Kidney epithelial cell (primary cell): ENCODE data around the gene ITGB6. TPM values are rescaled to one million over a fixed set of nuclear protein-coding genes. Genes with fewer than 3 reads are reported as not detected.

Experiments
- DNase-seq: peaks from one replicate; pipeline ENCODE4 v3.0.0-alpha.2; 2010; ENCODE audit warnings: low read depth
- H3K27me3 ChIP-seq: 2 replicates; pipeline ENCODE4 v1.6.0; 2011; ENCODE audit warnings: low read length; ENCODE audit not compliant: control insufficient read depth, insufficient read depth
- H3K36me3 ChIP-seq: 2 replicates; pipeline ENCODE4 v1.5.1; 2011; ENCODE audit warnings: low read length; ENCODE audit not compliant: control insufficient read depth, insufficient read depth
- H3K4me3 ChIP-seq: 2 replicates; pipeline ENCODE4 v1.5.1; 2011; ENCODE audit warnings: low read depth, mild to moderate bottlenecking, control low read depth, low read length
- CTCF ChIP-seq: IDR thresholded peaks from 2 replicates; pipeline ENCODE4 v1.5.1; 2011; ENCODE audit warnings: mild to moderate bottlenecking, moderate library complexity, low read length, control low read depth, inconsistent platforms; ENCODE audit not compliant: insufficient read depth, poor library complexity, severe bottlenecking
- total RNA-seq: library from RNA; depleted of rRNA; stranded (reverse); fragments of >200 nt; gene quantifications from 2 replicates; pipeline ENCODE4 v1.2.3, GENCODE V29; 2015

The ITGB6 gene
- total RNA-seq, 1 donor from 2014 or later, result 68.5 TPM

GRCh38 chr2:160208655-160209515 lies 8.8 kb upstream of the ITGB6 start:
- no peak for TF ChIP-seq CTCF
- no peaks in the 10 kb centered on the region for H3K36me3 ChIP-seq
- H3K4me3 ChIP-seq, result no peak overlapping the region
- H3K27me3 ChIP-seq, result no peaks in the 10 kb centered on the region
- no peak for DNase-seq

- no peaks in the 10 kb centered on the region for H3K36me3 ChIP-seq
- no peaks in the 10 kb centered on the region for H3K27me3 ChIP-seq
- no peak for TF ChIP-seq CTCF
- H3K4me3 ChIP-seq, result no peak overlapping the region
- peak; percentile 95 for DNase-seq
Observed at GRCh38 chr2:160207804-160208654, 8.0 kb upstream of the ITGB6 start.

- no peak for TF ChIP-seq CTCF
- no peak overlapping the region for H3K4me3 ChIP-seq
- H3K36me3 ChIP-seq, result no peaks in the 10 kb centered on the region
- DNase-seq, result no peak
- no peaks in the 10 kb centered on the region for H3K27me3 ChIP-seq
Observed at GRCh38 chr2:160207271-160207670, 7.2 kb upstream of the ITGB6 start.

- DNase-seq, result no peak
- H3K36me3 ChIP-seq, result no peaks in the 10 kb centered on the region
- no peaks in the 10 kb centered on the region for H3K27me3 ChIP-seq
- no peak overlapping the region for H3K4me3 ChIP-seq
- TF ChIP-seq CTCF, result no peak
Observed at GRCh38 chr2:160206436-160206835, 6.4 kb upstream of the ITGB6 start.

GRCh38 chr2:160205505-160205904 lies 5.4 kb upstream of the ITGB6 start:
- TF ChIP-seq CTCF, result no peak
- Histone ChIP-seq H3K36me3 (no peaks in the 10 kb centered on the region), H3K4me3 (peak overlapping the region; percentile 34), H3K27me3 (no peaks in the 10 kb centered on the region)
- peak; percentile 100 for DNase-seq
